ENCODE results near the gene ZNF513. TPM values are rescaled to one million over a fixed set of nuclear protein-coding genes. Genes with fewer than 3 reads are reported as not detected.

Gene ZNF513
- total and polyA plus RNA-seq, 12 donors: 3.1 to 83.7 (median 17.9) TPM

DNA sequence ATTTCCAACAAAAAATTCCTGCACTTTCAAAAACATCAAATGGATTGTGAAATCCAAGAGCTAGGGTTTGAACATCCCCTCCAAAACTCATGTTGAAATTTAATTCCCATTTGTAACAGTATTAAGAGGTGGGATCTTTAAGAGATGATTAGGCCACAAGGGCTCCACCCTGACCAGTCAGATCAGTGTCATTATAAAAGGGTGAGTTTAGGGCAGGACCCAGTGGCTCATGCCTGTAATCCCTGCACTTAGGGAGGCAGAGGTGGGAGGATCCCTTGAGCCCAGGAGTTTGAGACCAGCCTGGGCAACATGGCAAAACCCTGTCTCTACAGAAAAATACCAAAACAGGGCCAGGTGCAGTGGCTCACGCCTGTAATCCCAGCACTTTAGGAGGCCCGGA lies 32.9 kb downstream of the ZNF513 start:
- TF ChIP-seq CTCF (IDR thresholded peaks at IDR 0.05) (no peak), POLR2A (IDR thresholded peaks at IDR 0.05) (no peak)
- Histone ChIP-seq H3K27ac (no peak overlapping the region), H3K4me1 (replicated peaks in 1 of 2) (no peaks in the 10 kb centered on the region), H3K9me3 (replicated peaks in 1 of 3) (no peaks in the 10 kb centered on the region), H3K36me3 (replicated peaks in 1 of 2) (peaks cover 0 to 7% of the 10 kb centered on the region in 2 donors), H3K27me3 (no peaks in the 10 kb centered on the region), H3K4me3 (no peak overlapping the region)
- intact Hi-C loops (cut with DNase I): no loop called here
- WGBS, 4 donors: 93 to 100% (median 97%) methylated on average over 1 to 2 of the region's 2 CpGs; no CpG with 5 or more reads in 1 of the 4 donors
- no peak for DNase-seq

- TF ChIP-seq CTCF (IDR thresholded peaks at IDR 0.05) (no peak), POLR2A (IDR thresholded peaks at IDR 0.05) (no peak)
- Histone ChIP-seq H3K27me3 (no peaks in the 10 kb centered on the region), H3K27ac (no peak overlapping the region), H3K4me3 (no peak overlapping the region), H3K9me3 (replicated peaks in 1 of 3) (no peaks in the 10 kb centered on the region), H3K36me3 (replicated peaks in 1 of 2) (peaks cover 0 to 97% of the 10 kb centered on the region in 2 donors), H3K4me1 (replicated peaks in 1 of 2) (no peaks in the 10 kb centered on the region)
- DNase-seq: no peak
- intact Hi-C loops (cut with DNase I): no loop called here
- WGBS, 4 donors: 93 to 96% (median 93%) methylated on average over 7 of the region's 7 CpGs
Measured at GRCh38 chr2:27336173-27336572, 44.4 kb downstream of the ZNF513 start.

DNA sequence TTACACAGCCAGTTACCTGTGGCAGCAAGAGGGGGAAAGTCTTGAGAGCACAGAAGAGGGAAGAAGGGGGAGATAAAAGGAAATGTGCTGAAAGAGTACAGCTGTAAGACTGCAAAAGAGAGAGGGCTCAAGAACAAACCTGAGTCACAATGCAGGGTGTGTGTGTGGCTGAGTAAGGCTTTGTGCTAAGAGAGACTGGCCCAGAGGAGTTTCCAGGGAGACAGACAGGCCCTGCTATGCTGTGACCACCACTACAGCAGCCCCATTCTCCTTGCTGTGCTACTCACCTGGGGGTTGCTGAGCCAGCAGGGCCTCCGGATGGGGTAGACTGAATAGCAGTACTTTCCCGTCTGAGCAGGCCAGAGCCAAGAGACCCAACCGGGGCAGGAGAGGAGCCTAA lies 45.2 kb downstream of the ZNF513 start:
- H3K4me1 ChIP-seq (replicated peaks in 1 of 2): no peaks in the 10 kb centered on the region
- H3K27ac ChIP-seq: no peak overlapping the region
- H3K9me3 ChIP-seq (replicated peaks in 1 of 3): no peaks in the 10 kb centered on the region
- WGBS, 4 donors: 92 to 95% (median 94%) methylated on average over 3 of the region's 3 CpGs
- intact Hi-C loops (cut with DNase I): no loop called here
- no peak overlapping the region for H3K4me3 ChIP-seq
- peaks cover 0 to 91% of the 10 kb centered on the region in 2 donors for H3K36me3 ChIP-seq (replicated peaks in 1 of 2)
- no peak for DNase-seq
- H3K27me3 ChIP-seq: no peaks in the 10 kb centered on the region
- no peak for TF ChIP-seq CTCF (IDR thresholded peaks at IDR 0.05)
- TF ChIP-seq POLR2A (IDR thresholded peaks at IDR 0.05): no peak

Other genes starting within 250 kb of the ZNF513 start
- 10 to 100 TPM; 47.0 to 91.5 (median 64.6) TPM for gene PREB, start 246.1 kb downstream of the ZNF513 start, total RNA-seq
- 10 to 100 TPM; 44.1 to 68.5 (median 67.8) TPM for gene PREB, start 246.1 kb downstream of the ZNF513 start, polyA plus RNA-seq
- gene PRR30, start 241.3 kb downstream of the ZNF513 start, total RNA-seq: not detected
- not detected for gene PRR30, start 241.3 kb downstream of the ZNF513 start, polyA plus RNA-seq
- under 1 TPM in 7 of 9 donors, not detected in 2; under 0.01 to 0.35 (median 0.08) TPM for gene TCF23, start 231.7 kb downstream of the ZNF513 start, total RNA-seq
- under 1 TPM in 2 of 3 donors, not detected in 1; 0.03 to 0.24 TPM for gene TCF23, start 231.7 kb downstream of the ZNF513 start, polyA plus RNA-seq
- gene ATRAID, start 168.7 kb downstream of the ZNF513 start, total RNA-seq: 100 to 1,000 TPM; 124 to 292 (median 155) TPM
- 100 to 1,000 TPM; 139 to 228 (median 190) TPM for gene ATRAID, start 168.7 kb downstream of the ZNF513 start, polyA plus RNA-seq
- 10 to 100 TPM; 13.5 to 35.0 (median 18.5) TPM for gene SLC5A6, start 168.5 kb downstream of the ZNF513 start, total RNA-seq
- gene SLC5A6, start 168.5 kb downstream of the ZNF513 start, polyA plus RNA-seq: 10 to 100 TPM; 17.8 to 30.1 (median 18.1) TPM
- gene CAD, start 163.4 kb downstream of the ZNF513 start, total RNA-seq: 10 to 100 TPM; 13.1 to 70.5 (median 19.0) TPM
- 10 to 100 TPM in 2 of 3 donors, 1 to 10 TPM in 1; 8.9 to 25.8 (median 13.9) TPM for gene CAD, start 163.4 kb downstream of the ZNF513 start, polyA plus RNA-seq
- gene SLC30A3, start 117.7 kb downstream of the ZNF513 start, total RNA-seq: 1 to 10 TPM in 8 of 9 donors, not detected in 1; 1.4 to 5.6 (median 3.1) TPM
- gene SLC30A3, start 117.7 kb downstream of the ZNF513 start, polyA plus RNA-seq: 1 to 10 TPM in 2 of 3 donors, under 1 TPM in 1; 0.27 to 1.5 (median 1.3) TPM
- 1 to 10 TPM in 3 of 9 donors, under 1 TPM in 3, not detected in 3; 0.14 to 2.0 (median 0.99) TPM for gene DNAJC5G, start 105.3 kb downstream of the ZNF513 start, total RNA-seq
- gene DNAJC5G, start 105.3 kb downstream of the ZNF513 start, polyA plus RNA-seq: 1 to 10 TPM in 1 of 3 donors, under 1 TPM in 1, not detected in 1; 0.88 to 2.9 TPM
- 10 to 100 TPM in 6 of 9 donors, 1 to 10 TPM in 3; 1.2 to 27.7 (median 12.7) TPM for gene TRIM54, start 98.3 kb downstream of the ZNF513 start, total RNA-seq
- gene TRIM54, start 98.3 kb downstream of the ZNF513 start, polyA plus RNA-seq: 10 to 100 TPM in 2 of 3 donors, 1 to 10 TPM in 1; 2.1 to 47.1 (median 21.1) TPM
- gene UCN, start 72.3 kb downstream of the ZNF513 start, total RNA-seq: 1 to 10 TPM; 2.1 to 7.2 (median 3.9) TPM
- gene UCN, start 72.3 kb downstream of the ZNF513 start, polyA plus RNA-seq: 10 to 100 TPM in 2 of 3 donors, under 1 TPM in 1; 0.42 to 14.9 (median 11.3) TPM
- gene MPV17, start 57.6 kb downstream of the ZNF513 start, total RNA-seq: 100 to 1,000 TPM in 8 of 9 donors, 10 to 100 TPM in 1; 96.8 to 207 (median 146) TPM
- gene MPV17, start 57.6 kb downstream of the ZNF513 start, polyA plus RNA-seq: 100 to 1,000 TPM; 356 to 568 (median 360) TPM
- 10 to 100 TPM; 30.6 to 60.4 (median 47.2) TPM for gene GTF3C2, start 24.0 kb downstream of the ZNF513 start, total RNA-seq
- gene GTF3C2, start 24.0 kb downstream of the ZNF513 start, polyA plus RNA-seq: 10 to 100 TPM; 52.3 to 73.9 (median 60.9) TPM
- 10 to 100 TPM; 34.2 to 51.5 (median 43.2) TPM for gene EIF2B4, start 10.4 kb downstream of the ZNF513 start, total RNA-seq
- gene EIF2B4, start 10.4 kb downstream of the ZNF513 start, polyA plus RNA-seq: 100 to 1,000 TPM in 2 of 3 donors, 10 to 100 TPM in 1; 55.3 to 165 (median 131) TPM
- 100 to 1,000 TPM; 119 to 174 (median 130) TPM for gene SNX17, start 10.1 kb downstream of the ZNF513 start, total RNA-seq
- 10 to 100 TPM; 66.8 to 89.0 (median 79.0) TPM for gene SNX17, start 10.1 kb downstream of the ZNF513 start, polyA plus RNA-seq
- gene PPM1G, start 28.9 kb upstream of the ZNF513 start, total RNA-seq: 10 to 100 TPM; 50.1 to 78.9 (median 60.6) TPM
- 100 to 1,000 TPM in 1 of 3 donors, 10 to 100 TPM in 2; 51.0 to 107 (median 54.7) TPM for gene PPM1G, start 28.9 kb upstream of the ZNF513 start, polyA plus RNA-seq
- 100 to 1,000 TPM in 1 of 9 donors, 10 to 100 TPM in 8; 48.4 to 100 (median 75.4) TPM for gene NRBP1, start 47.9 kb upstream of the ZNF513 start, total RNA-seq
- 100 to 1,000 TPM in 1 of 3 donors, 10 to 100 TPM in 2; 52.7 to 126 (median 58.1) TPM for gene NRBP1, start 47.9 kb upstream of the ZNF513 start, polyA plus RNA-seq
- gene KRTCAP3, start 61.6 kb upstream of the ZNF513 start, total RNA-seq: 1 to 10 TPM; 1.2 to 8.2 (median 4.2) TPM
- 1 to 10 TPM; 1.4 to 6.4 (median 5.4) TPM for gene KRTCAP3, start 61.6 kb upstream of the ZNF513 start, polyA plus RNA-seq
- 10 to 100 TPM in 8 of 9 donors, 1 to 10 TPM in 1; 6.3 to 28.1 (median 15.7) TPM for gene IFT172, start 109.0 kb upstream of the ZNF513 start, total RNA-seq
- 100 to 1,000 TPM in 1 of 3 donors, 10 to 100 TPM in 1, 1 to 10 TPM in 1; 9.8 to 113 (median 75.6) TPM for gene IFT172, start 109.0 kb upstream of the ZNF513 start, polyA plus RNA-seq
- 100 to 1,000 TPM in 6 of 9 donors, 10 to 100 TPM in 3; 35.3 to 321 (median 115) TPM for gene FNDC4, start 114.5 kb upstream of the ZNF513 start, total RNA-seq
- 100 to 1,000 TPM in 2 of 3 donors, 10 to 100 TPM in 1; 51.3 to 331 (median 101) TPM for gene FNDC4, start 114.5 kb upstream of the ZNF513 start, polyA plus RNA-seq
- 10 to 100 TPM in 2 of 9 donors, 1 to 10 TPM in 6, under 1 TPM in 1; 0.24 to 24.0 (median 6.3) TPM for gene GCKR, start 116.1 kb upstream of the ZNF513 start, total RNA-seq
- gene GCKR, start 116.1 kb upstream of the ZNF513 start, polyA plus RNA-seq: 10 to 100 TPM in 2 of 3 donors, 1 to 10 TPM in 1; 9.4 to 29.4 (median 17.3) TPM
- gene ZNF512, start 202.3 kb upstream of the ZNF513 start, total RNA-seq: 10 to 100 TPM; 16.8 to 82.5 (median 31.0) TPM
- 10 to 100 TPM; 12.8 to 31.0 (median 13.0) TPM for gene ZNF512, start 202.3 kb upstream of the ZNF513 start, polyA plus RNA-seq
- 10 to 100 TPM in 1 of 9 donors, 1 to 10 TPM in 8; 1.6 to 46.9 (median 3.7) TPM for gene CCDC121, start 248.3 kb upstream of the ZNF513 start, total RNA-seq
- 1 to 10 TPM in 2 of 3 donors, under 1 TPM in 1; 0.51 to 6.4 (median 1.4) TPM for gene CCDC121, start 248.3 kb upstream of the ZNF513 start, polyA plus RNA-seq
- 10 to 100 TPM; 21.6 to 41.3 (median 24.9) TPM for gene GPN1, start 248.3 kb upstream of the ZNF513 start, total RNA-seq
- 10 to 100 TPM; 10.6 to 44.6 (median 12.8) TPM for gene GPN1, start 248.3 kb upstream of the ZNF513 start, polyA plus RNA-seq